ENCODE data around the gene CDK5R1.

Gene CDK5R1

GRCh38 chr17:32475258-32475657, 11.5 kb upstream of the CDK5R1 start:
- DNase-seq: no peak

GRCh38 chr17:32477220-32477619, 9.6 kb upstream of the CDK5R1 start:
- no peak for DNase-seq

GRCh38 chr17:32479074-32479617, 7.6 kb upstream of the CDK5R1 start:
- DNase-seq: no peak

GRCh38 chr17:32481193-32481592, 5.6 kb upstream of the CDK5R1 start:
- DNase-seq: no peak

- no peak for DNase-seq
Observed at GRCh38 chr17:32482568-32483320, 4.0 kb upstream of the CDK5R1 start.

GRCh38 chr17:32483451-32484019, 3.3 kb upstream of the CDK5R1 start:
- peak; percentile 57 for DNase-seq

- no peak for DNase-seq
Observed at GRCh38 chr17:32484041-32484461, 2.7 kb upstream of the CDK5R1 start.

- no peak for DNase-seq
Observed at GRCh38 chr17:32484628-32485027, 2.2 kb upstream of the CDK5R1 start.

- DNase-seq: no peak
Observed at GRCh38 chr17:32485261-32486110, 1.3 kb upstream of the CDK5R1 start.

GRCh38 chr17:32486111-32486700, 587 bp upstream of the CDK5R1 start:
- peak; percentile 77 for DNase-seq

- DNase-seq: no peak
Observed at GRCh38 chr17:32487473-32488176, 832 bp downstream of the CDK5R1 start.

GRCh38 chr17:32488177-32488542, 1.4 kb downstream of the CDK5R1 start:
- no peak for DNase-seq

GRCh38 chr17:32488604-32489180, 1.9 kb downstream of the CDK5R1 start:
- no peak for DNase-seq

- DNase-seq: no peak
Observed at GRCh38 chr17:32489320-32490100, 2.7 kb downstream of the CDK5R1 start.

GRCh38 chr17:32490101-32490482, 3.3 kb downstream of the CDK5R1 start:
- no peak for DNase-seq

- DNase-seq: no peak
Observed at GRCh38 chr17:32491371-32492263, 4.8 kb downstream of the CDK5R1 start.

- DNase-seq: no peak
Observed at GRCh38 chr17:32492264-32492589, 5.4 kb downstream of the CDK5R1 start.

- no peak for DNase-seq
Observed at GRCh38 chr17:32492648-32493289, 6.0 kb downstream of the CDK5R1 start.

GRCh38 chr17:32493571-32493970, 6.8 kb downstream of the CDK5R1 start:
- DNase-seq: no peak

- no peak for DNase-seq
Observed at GRCh38 chr17:32493976-32494513, 7.3 kb downstream of the CDK5R1 start.

Measured in NCI-H510A (cell line).